Subcutaneous abdominal adipose tissue (tissue), 5 donors: ENCODE measurements around the gene SLC30A10.

Experiments
- H3K27ac ChIP-seq: one replicate; pipeline ENCODE4 v1.7.0; 2013; ENCODE audit warnings: low read depth, mild to moderate bottlenecking, inconsistent platforms, low read length, moderate library complexity
- H3K27me3 ChIP-seq, 5 donors: one replicate each; pipeline ENCODE4 v1.7.0; 2013; ENCODE audit warnings: low read length in 5 of 5, inconsistent platforms in 1 of 5; ENCODE audit not compliant: control insufficient read depth in 5 of 5, insufficient read depth in 4 of 5
- H3K36me3 ChIP-seq, 5 donors: one replicate each; pipeline ENCODE4 v1.7.0; 2013; ENCODE audit warnings: low read length in 5 of 5; ENCODE audit not compliant: control insufficient read depth in 5 of 5, insufficient read depth in 5 of 5
- H3K4me1 ChIP-seq, 5 donors: one replicate each; pipeline ENCODE4 v1.7.0; 2013; ENCODE audit warnings: low read length in 5 of 5, mild to moderate bottlenecking in 3 of 5, moderate library complexity in 1 of 5; ENCODE audit not compliant: control insufficient read depth in 5 of 5, insufficient read depth in 5 of 5
- H3K4me3 ChIP-seq, 5 donors: one replicate each; pipeline ENCODE4 v1.7.0; 2013; ENCODE audit warnings: low read length in 5 of 5, low read depth in 1 of 5
- H3K9ac ChIP-seq, 5 donors: one replicate each; pipeline ENCODE4 v1.7.0; 2013; ENCODE audit warnings: low read length in 5 of 5, mild to moderate bottlenecking in 4 of 5, moderate library complexity in 3 of 5
- H3K9me3 ChIP-seq, 5 donors: one replicate each; pipeline ENCODE4 v1.7.0; 2013; ENCODE audit warnings: low read length in 5 of 5; ENCODE audit not compliant: control insufficient read depth in 5 of 5
- donor health status: healthy.
- donor health status: healthy.
- donor health status: healthy.
- donor health status: healthy.
- donor health status: healthy.

SLC30A10 gene

GRCh38 chr1:219927956-219928790, at the start of gene SLC30A10:
SLC30A10 (minus strand) TSS chr1:219928557; CDS start chr1:219928440, 117 bp downstream.
- H3K4me1 ChIP-seq, result peaks cover 0 to 15% (median 13%) of the 10 kb centered on the region in 5 donors
- H3K4me3 ChIP-seq, result peak within 1 kb of the TSS in 4 of 5 donors; percentile 47 to 73 (median 60)
- H3K27me3 ChIP-seq, result peaks cover 4 to 35% (median 22%) of the 10 kb centered on the region in 5 donors
- H3K27ac ChIP-seq, result no peak within 1 kb of the TSS
- no peaks in the 10 kb centered on the region for H3K9me3 ChIP-seq
- no peaks in the 10 kb centered on the region for H3K36me3 ChIP-seq
- H3K9ac ChIP-seq, result peak within 1 kb of the TSS in 1 of 5 donors; percentile 11

- H3K4me1 ChIP-seq, result peaks cover 0 to 4% (median 0%) of the 10 kb centered on the region in 5 donors
- peaks cover 38 to 57% (median 40%) of the 10 kb centered on the region in 5 donors for H3K36me3 ChIP-seq
- no peak overlapping the region for H3K9ac ChIP-seq
- H3K27me3 ChIP-seq, result no peaks in the 10 kb centered on the region
- no peaks in the 10 kb centered on the region for H3K9me3 ChIP-seq
- H3K4me3 ChIP-seq, result no peak overlapping the region
- H3K27ac ChIP-seq, result no peak overlapping the region
These were observed 44.9 kb upstream of the SLC30A10 start for GRCh38 chr1:219973213-219973612.

- Histone ChIP-seq H3K36me3 (peaks cover 17 to 38% (median 24%) of the 10 kb centered on the region in 5 donors), H3K4me1 (peaks cover 0 to 4% (median 0%) of the 10 kb centered on the region in 5 donors), H3K27ac (no peak overlapping the region), H3K27me3 (no peaks in the 10 kb centered on the region), H3K9ac (no peak overlapping the region), H3K9me3 (no peaks in the 10 kb centered on the region), H3K4me3 (no peak overlapping the region)
These were observed 39.0 kb upstream of the SLC30A10 start for GRCh38 chr1:219967361-219967760.

GRCh38 chr1:219966071-219966349, 37.7 kb upstream of the SLC30A10 start:
- Histone ChIP-seq H3K9ac (no peak overlapping the region), H3K4me1 (peaks cover 0 to 1% (median 0%) of the 10 kb centered on the region in 5 donors), H3K9me3 (no peaks in the 10 kb centered on the region), H3K27ac (no peak overlapping the region), H3K4me3 (no peak overlapping the region), H3K36me3 (peaks cover 11 to 33% (median 18%) of the 10 kb centered on the region in 5 donors), H3K27me3 (no peaks in the 10 kb centered on the region)

- no peak overlapping the region for H3K4me3 ChIP-seq
- H3K4me1 ChIP-seq, result no peaks in the 10 kb centered on the region
- H3K27ac ChIP-seq, result no peak overlapping the region
- no peaks in the 10 kb centered on the region for H3K27me3 ChIP-seq
- H3K9me3 ChIP-seq, result no peaks in the 10 kb centered on the region
- H3K36me3 ChIP-seq, result peaks cover 11 to 32% (median 18%) of the 10 kb centered on the region in 5 donors
- H3K9ac ChIP-seq, result no peak overlapping the region
These were observed 37.1 kb upstream of the SLC30A10 start for GRCh38 chr1:219965285-219966070.

- H3K9ac ChIP-seq, result no peak overlapping the region
- no peaks in the 10 kb centered on the region for H3K4me1 ChIP-seq
- no peak overlapping the region for H3K27ac ChIP-seq
- no peaks in the 10 kb centered on the region for H3K9me3 ChIP-seq
- H3K27me3 ChIP-seq, result no peaks in the 10 kb centered on the region
- H3K4me3 ChIP-seq, result no peak overlapping the region
- peaks cover 2 to 13% (median 8%) of the 10 kb centered on the region in 5 donors for H3K36me3 ChIP-seq
These were observed 35.1 kb upstream of the SLC30A10 start for GRCh38 chr1:219963432-219963831.

GRCh38 chr1:219961684-219962083, 33.3 kb upstream of the SLC30A10 start:
- H3K9me3 ChIP-seq, result no peaks in the 10 kb centered on the region
- no peaks in the 10 kb centered on the region for H3K27me3 ChIP-seq
- H3K4me3 ChIP-seq, result no peak overlapping the region
- H3K4me1 ChIP-seq, result no peaks in the 10 kb centered on the region
- H3K27ac ChIP-seq, result no peak overlapping the region
- H3K9ac ChIP-seq, result no peak overlapping the region
- no peaks in the 10 kb centered on the region for H3K36me3 ChIP-seq

- H3K9me3 ChIP-seq, result no peaks in the 10 kb centered on the region
- no peak overlapping the region for H3K9ac ChIP-seq
- H3K27me3 ChIP-seq, result no peaks in the 10 kb centered on the region
- H3K4me3 ChIP-seq, result no peak overlapping the region
- H3K27ac ChIP-seq, result no peak overlapping the region
- no peaks in the 10 kb centered on the region for H3K4me1 ChIP-seq
- no peaks in the 10 kb centered on the region for H3K36me3 ChIP-seq
These were observed 31.3 kb upstream of the SLC30A10 start for GRCh38 chr1:219959540-219960203.

- no peaks in the 10 kb centered on the region for H3K9me3 ChIP-seq
- H3K27me3 ChIP-seq, result no peaks in the 10 kb centered on the region
- H3K4me1 ChIP-seq, result no peaks in the 10 kb centered on the region
- no peaks in the 10 kb centered on the region for H3K36me3 ChIP-seq
- H3K9ac ChIP-seq, result no peak overlapping the region
- H3K4me3 ChIP-seq, result no peak overlapping the region
- no peak overlapping the region for H3K27ac ChIP-seq
These were observed 30.6 kb upstream of the SLC30A10 start for GRCh38 chr1:219958875-219959417.
